ENCODE results near the gene ADD2. TPM values are rescaled to one million over a fixed set of nuclear protein-coding genes. Genes with fewer than 3 reads are reported as not detected.
"Not testable (repeated sequence)": the region's sequence is repeated elsewhere in the genome, so short reads cannot be mapped to it uniquely, and the experiment has no call there.

The ADD2 gene
- total RNA-seq, 1 donor from 2014 or later: 1.4 TPM

GRCh38 chr2:70743068-70743467, 24.9 kb downstream of the ADD2 start:
- no peak for ATAC-seq
- no peaks in the 10 kb centered on the region for H3K4me1 ChIP-seq
- H3K9me3 ChIP-seq: no peaks in the 10 kb centered on the region
- no peak overlapping the region for H3K27ac ChIP-seq
- H3K36me3 ChIP-seq: no peaks in the 10 kb centered on the region
- H3K27me3 ChIP-seq: no peaks in the 10 kb centered on the region
- intact Hi-C loops (cut with DNase I): no loop called here
- no peak for TF ChIP-seq CTCF (IDR thresholded peaks at IDR 0.05)
- no peak for DNase-seq
- no peak overlapping the region for H3K4me3 ChIP-seq

GRCh38 chr2:70739492-70739891, 28.5 kb downstream of the ADD2 start:
- intact Hi-C loops (cut with DNase I); ATAC-seq; DNase-seq: not testable (repeated sequence)

GRCh38 chr2:70738159-70738558, 29.8 kb downstream of the ADD2 start:
- no peak overlapping the region for H3K4me3 ChIP-seq
- H3K27me3 ChIP-seq: peaks cover 24% of the 10 kb centered on the region
- TF ChIP-seq CTCF (IDR thresholded peaks at IDR 0.05): no peak
- intact Hi-C loops (cut with DNase I): no loop called here
- no peaks in the 10 kb centered on the region for H3K4me1 ChIP-seq
- ATAC-seq: no peak
- no peaks in the 10 kb centered on the region for H3K9me3 ChIP-seq
- H3K36me3 ChIP-seq: no peaks in the 10 kb centered on the region
- no peak for DNase-seq
- no peak overlapping the region for H3K27ac ChIP-seq

More at GRCh38 chr2:70739492-70739891, 28.5 kb downstream of the ADD2 start:
- H3K4me3 ChIP-seq, H3K27ac ChIP-seq, H3K9me3 ChIP-seq, H3K36me3 ChIP-seq, H3K4me1 ChIP-seq: not testable (repeated sequence)
- H3K27me3 ChIP-seq: peaks cover 15% of the 10 kb centered on the region

- Histone ChIP-seq H3K9me3 (no peaks in the 10 kb centered on the region), H3K36me3 (no peaks in the 10 kb centered on the region), H3K27ac (no peak overlapping the region), H3K4me1 (no peaks in the 10 kb centered on the region), H3K27me3 (peaks cover 24% of the 10 kb centered on the region), H3K4me3 (no peak overlapping the region)
- DNase-seq: no peak
- ATAC-seq: no peak
- TF ChIP-seq CTCF (IDR thresholded peaks at IDR 0.05): no peak
- intact Hi-C loops (cut with DNase I): no loop called here
Measured at GRCh38 chr2:70735071-70735470, 32.9 kb downstream of the ADD2 start.

- no peaks in the 10 kb centered on the region for H3K4me1 ChIP-seq
- no peak overlapping the region for H3K27ac ChIP-seq
- no peaks in the 10 kb centered on the region for H3K9me3 ChIP-seq
- no peak overlapping the region for H3K4me3 ChIP-seq
- ATAC-seq (no peak), DNase-seq (no peak)
- peaks cover 24% of the 10 kb centered on the region for H3K27me3 ChIP-seq
- no peak for TF ChIP-seq CTCF (IDR thresholded peaks at IDR 0.05)
- no peaks in the 10 kb centered on the region for H3K36me3 ChIP-seq
- intact Hi-C loops (cut with DNase I): no loop called here
Measured at GRCh38 chr2:70733646-70734180, 34.3 kb downstream of the ADD2 start.

- ATAC-seq (no peak), DNase-seq (no peak)
- peaks cover 24% of the 10 kb centered on the region for H3K27me3 ChIP-seq
- no peak overlapping the region for H3K27ac ChIP-seq
- H3K4me3 ChIP-seq: no peak overlapping the region
- no peak for TF ChIP-seq CTCF (IDR thresholded peaks at IDR 0.05)
- intact Hi-C loops (cut with DNase I): no loop called here
- H3K4me1 ChIP-seq: no peaks in the 10 kb centered on the region
- no peaks in the 10 kb centered on the region for H3K36me3 ChIP-seq
- H3K9me3 ChIP-seq: no peaks in the 10 kb centered on the region
Measured at GRCh38 chr2:70732766-70733645, 35.0 kb downstream of the ADD2 start.
